GM19452 (cell line): Measurements from ENCODE around the gene RUBCN.

Source experiments
- ATAC-seq: cut with Tn5 transposase; IDR thresholded peaks from one replicate; pipeline ENCODE4 v1.9.1; 2021; ENCODE audit not compliant: unreplicated experiment

Gene RUBCN

DNA sequence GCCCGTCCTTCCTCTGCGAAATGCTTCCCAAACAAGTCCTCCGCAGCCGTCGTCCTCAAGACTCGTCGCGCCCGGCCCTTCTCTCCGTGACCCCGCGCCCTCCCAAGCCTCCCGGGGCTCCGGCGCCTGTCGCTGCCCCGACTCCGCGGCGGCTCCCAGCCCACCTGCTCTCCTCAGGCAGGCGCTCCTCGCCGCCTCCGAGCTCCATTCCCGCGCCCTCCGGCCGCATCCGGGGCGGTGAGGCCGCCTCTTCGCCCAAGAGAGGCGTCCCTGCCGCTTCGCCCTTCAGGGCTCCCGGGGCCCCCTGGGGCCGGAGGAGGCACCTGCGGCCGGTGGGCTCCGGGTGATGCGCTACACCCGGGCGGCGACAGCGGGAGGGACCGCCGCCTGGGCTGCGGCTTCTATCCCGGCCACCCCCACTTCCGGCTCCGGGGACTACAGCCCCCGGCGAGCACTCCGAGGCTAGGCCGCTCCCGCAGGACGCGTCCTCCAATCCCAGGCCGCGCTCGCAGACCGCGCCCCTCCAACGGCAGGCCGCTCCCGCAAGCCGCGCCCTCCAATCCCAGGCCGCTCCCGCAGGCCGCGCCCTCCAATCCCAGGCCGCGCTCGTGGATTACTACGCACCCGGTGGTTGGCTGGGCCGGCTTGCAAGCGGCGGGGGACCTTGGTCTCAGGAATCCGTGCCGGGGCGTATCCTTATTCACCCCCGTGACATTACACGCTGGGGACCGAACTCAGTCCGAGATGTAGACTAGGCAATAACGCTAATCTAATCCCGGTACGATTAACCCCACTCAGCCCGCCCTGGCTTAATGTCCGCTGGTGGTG lies at the start of gene RUBCN:
Gene RUBCN (minus strand): TSS at position 414 of the 828 bp plus-strand sequence. CDS start 185 bp downstream, at position 229.
- ATAC-seq = peak; percentile 79

DNA sequence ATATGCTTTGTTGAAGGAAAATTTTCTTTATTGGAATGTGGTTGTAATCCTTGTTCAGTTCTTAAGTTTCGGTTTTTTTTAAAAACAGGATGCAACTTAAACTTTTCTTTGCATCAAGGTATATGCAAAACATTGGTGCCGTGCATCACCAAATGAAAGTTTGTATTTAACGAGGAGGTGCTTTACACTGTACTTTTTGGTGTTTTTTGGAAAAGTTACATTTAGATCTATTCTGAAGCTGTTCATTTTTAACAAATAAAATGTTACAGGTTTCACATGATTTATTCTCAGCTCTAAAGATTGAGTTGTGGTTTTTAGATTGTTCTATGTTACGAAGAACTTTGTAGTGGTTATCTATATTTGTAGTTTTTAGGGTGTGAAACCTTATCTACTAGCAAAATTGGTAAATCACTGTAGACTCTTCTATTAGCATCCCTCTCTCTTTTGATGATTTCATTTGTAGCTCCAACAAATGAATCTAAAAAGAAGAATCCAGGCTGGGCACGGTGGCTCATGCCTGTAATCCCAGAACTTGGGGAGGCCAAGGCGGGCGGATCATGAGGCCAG lies 47.4 kb upstream of the RUBCN start:
- no peak for ATAC-seq

DNA sequence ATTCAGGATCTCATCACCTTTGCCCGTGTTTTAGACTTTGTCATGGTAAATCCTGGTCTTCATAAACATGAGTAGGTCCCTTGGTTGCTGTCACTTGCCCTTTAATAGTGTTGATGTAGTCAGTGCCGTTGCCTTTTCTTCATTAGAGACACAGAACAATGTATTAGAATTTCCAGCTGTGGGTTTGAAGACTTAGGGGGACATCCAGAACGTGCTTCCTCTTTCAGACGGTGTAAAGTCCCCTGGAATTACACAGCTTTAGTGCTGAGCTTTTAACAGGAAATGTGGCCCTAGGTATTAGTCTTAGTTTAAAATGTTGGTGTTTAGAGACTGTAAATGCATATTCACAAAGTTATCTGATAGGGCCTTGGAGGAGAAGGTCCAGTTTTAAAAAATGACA lies 45.5 kb upstream of the RUBCN start:
- no peak for ATAC-seq

DNA sequence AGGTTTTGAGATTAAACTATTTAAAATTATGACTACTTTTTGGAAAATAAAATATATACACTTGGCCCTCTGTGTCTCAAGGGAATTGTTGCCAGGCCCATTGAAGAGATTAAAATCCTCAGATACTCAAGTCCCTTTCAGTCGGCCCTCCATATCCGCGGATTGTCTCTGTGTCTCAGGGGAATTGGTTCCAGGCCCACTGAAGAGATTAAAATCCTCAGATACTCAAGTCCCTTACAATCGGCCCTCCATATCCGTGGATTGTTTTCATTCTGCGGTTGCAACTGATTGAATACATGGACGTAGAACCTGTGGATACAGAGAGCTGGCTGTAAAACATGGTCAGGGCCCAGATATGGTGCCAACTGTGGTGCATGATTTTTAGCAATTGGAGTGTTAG lies 38.6 kb upstream of the RUBCN start:
- ATAC-seq = no peak

DNA sequence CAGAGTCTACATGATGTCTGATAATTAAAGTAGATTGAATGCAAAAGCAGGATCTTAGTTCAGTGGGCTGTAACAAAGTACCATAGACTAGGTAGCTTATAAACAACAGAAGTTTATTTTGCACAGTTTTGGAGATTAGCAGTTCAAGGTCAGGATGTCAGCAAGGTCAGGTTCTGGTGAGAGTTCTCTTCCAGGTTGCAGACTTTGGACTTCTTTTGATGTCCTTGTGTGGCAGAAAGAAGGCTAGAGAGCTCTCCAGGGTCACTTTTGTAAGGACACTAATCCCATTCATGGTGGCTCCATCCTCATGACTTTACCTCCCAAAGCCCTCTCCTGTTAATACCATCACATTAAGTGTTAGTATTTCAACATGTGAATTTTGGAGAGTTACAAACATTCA lies 25.1 kb upstream of the RUBCN start:
- ATAC-seq = no peak

DNA sequence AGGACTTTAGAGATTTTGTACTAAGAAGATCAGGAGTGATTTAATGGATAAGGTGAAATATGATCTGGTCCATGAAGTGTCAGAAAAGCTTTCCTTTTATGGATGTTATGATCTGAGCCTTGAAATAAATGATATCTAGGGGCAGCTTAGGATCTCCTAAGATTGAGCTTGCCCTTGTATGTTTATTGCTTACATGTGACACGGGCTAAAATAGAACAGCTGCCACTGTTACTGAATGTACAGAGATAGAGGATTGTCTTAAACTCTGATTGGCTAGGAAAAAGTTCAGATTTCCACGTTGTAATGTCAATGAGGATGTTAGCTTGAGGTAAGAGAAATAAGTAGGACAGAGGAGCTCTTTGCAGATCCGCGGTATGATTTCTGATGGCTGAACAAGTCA lies 21.8 kb upstream of the RUBCN start:
- ATAC-seq = no peak

DNA sequence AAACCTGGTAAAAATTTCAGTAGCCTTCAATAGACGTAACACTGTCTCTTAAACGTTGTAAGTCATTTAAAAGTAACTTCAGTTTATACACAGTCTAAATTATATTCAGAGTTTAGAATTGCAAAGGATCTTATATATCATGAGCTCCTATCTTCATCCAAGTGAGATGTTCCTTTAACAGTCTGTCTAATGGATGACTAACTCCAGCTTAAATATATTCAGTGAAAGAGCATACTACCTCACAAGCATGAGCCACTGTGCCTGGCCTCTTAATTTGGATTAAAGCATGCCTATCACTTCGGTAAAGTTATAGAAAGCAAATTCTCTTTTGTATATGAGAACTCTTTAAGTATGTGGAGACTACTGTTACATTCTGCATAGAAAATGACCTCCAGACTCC lies 20.0 kb upstream of the RUBCN start:
- no peak for ATAC-seq

DNA sequence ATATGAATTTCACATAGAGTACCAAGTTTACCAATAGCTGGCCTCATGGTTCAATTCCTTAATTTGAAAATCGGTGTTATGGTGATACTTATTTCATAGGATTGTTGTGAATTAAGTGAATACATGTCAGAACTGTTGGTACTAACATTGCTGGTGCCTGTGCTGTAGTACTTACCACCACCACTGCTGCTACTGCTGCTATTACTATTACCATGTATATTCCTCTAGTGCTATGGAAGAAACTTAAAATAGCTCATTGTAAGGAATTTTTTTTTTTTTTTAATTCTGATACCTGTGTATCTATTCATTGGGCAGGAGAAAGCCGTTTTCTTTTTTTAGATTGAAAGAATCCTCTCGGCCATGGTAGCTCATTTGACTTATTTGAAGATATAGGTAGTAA lies 16.6 kb upstream of the RUBCN start:
- ATAC-seq = no peak

DNA sequence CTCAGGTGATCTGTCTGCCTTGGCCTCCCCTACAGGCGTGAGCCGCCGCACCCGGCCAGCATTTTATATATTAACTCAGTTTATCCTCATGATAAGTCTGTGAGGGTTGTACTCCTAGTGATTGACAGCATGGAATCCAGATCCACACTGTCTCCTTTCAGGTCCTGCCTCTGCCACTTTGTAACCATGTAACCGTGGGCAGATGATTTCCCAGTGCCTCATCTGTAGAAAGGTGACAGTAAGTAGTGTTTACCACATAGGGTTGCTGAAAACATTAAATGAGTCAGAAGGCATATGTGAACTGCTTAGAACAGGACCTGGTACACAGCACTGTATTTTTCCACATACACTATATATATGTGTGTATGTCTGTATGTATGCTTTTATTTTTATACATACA lies 15.4 kb upstream of the RUBCN start:
- no peak for ATAC-seq

DNA sequence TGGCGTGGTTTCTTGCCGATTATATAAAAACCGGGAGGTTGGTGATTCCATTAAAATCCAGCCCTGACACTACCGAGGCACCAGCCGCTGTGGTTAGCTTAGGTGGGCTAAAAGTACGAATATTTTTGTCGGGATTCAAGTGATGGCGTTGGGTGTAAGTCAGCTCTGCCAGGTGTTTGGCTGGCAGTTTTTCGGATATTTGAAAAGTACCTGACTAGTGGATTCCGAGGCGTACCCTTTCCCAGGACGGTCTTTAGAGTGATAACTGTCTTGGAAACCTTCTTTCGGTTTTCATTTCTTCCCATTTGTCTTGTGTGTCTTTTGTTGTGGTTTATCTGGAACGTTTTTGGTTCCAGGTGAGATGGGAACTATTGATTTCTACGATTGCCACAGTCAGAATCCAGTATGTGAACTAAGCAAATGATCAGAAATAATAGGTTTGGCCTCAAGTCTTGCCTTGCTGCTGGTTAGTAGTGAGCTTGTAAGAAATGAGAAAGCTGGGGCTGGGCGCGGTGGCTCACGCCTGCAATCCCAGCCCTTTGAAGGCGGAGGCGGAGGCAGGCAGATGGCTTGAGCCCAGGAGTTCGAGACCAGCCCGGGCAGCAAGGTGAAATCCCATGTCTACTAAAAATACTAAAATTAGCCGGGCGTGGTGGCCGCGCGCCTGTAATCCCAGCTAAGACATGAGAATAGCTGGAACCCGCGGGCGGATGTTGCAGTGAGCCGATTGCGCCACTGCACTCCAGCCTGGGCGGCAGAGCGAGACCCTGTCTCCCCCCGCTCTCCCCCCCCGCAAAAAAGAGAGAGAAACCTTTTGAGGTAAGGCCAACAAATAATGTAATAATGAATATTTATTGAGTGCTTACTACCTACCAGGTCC lies 14.4 kb upstream of the RUBCN start:
- ATAC-seq = no peak

DNA sequence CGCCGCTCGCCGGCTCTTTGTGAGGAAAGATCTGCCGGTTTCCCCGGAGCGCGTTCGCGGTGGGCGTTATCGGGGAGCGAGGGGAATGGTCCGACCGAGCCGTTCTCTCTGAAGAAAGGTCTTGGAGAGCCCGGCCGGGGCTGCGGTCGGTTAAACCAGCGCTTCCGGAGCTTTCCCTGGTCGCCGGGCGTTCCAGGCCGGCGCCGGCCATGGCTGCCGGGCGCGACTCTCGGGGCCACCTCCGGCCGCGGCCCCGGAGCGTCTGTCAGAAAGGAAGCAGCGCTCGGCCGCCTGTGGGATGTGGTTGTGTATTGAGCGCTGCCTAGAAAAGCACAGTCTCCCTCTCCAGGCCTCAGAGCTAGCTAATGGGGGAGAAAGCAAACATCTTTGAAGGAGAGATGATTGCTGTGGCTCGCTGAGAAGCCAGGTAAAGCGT lies 13.7 kb upstream of the RUBCN start:
- ATAC-seq = peak; percentile 55

DNA sequence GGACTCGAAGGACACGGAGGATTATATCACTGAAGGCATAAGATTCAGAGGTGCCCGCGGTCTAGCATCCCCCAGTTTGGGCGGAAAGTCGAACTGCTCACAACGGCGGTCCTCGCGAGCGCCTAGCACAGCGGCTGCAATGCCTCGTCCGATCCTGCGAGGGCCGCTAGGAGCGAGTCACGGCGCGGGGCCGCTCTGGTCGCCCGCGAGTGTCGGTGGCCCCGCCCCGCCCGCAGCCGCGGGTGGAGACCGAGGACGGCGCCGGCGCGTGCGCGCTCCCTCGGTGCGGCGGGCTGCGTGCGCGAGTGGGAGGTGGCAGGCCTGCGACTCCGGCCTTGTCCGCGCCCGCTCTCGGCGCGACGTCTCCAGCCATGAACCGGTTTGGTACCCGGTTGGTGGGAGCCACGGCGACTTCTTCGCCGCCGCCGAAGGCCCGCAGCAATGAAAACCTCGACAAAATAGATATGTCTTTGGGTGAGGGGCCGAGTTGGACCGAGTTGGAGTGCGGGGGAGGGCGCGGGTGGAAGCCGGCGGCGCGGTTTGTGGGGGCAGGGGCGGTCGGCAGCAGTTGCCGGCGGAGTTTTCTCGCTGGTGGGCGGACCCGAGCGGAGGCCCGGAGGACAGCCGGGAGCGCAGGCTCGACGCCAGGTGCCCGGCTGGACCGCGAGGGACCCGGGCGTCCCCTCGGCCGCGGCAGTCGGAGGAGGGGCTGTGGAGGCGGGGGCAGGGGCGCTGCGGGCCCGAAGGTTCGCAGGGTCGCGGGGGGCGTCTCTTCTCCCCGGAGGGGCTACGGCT lies 13.1 kb upstream of the RUBCN start, which contains the start of gene FYTTD1:
Gene FYTTD1 (plus strand): TSS at position 283 of the 795 bp plus-strand sequence. CDS start 89 bp downstream, at position 372.
- peak; percentile 78 for ATAC-seq

DNA sequence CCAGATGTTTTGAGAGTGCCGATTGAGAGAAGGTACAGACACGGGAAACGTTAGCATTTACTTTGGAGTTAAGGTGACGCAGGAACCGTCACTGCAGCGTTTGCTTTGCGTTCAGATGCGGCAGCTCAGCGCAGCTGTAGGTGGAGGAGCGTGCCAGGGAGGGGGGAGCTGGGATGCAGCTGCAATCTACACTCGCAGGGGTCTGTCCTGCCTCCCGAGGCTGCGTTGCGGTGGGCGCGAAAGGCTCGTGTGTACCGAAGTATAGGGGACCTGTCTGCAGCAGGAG lies 12.6 kb upstream of the RUBCN start:
- peak; percentile 34 for ATAC-seq

DNA sequence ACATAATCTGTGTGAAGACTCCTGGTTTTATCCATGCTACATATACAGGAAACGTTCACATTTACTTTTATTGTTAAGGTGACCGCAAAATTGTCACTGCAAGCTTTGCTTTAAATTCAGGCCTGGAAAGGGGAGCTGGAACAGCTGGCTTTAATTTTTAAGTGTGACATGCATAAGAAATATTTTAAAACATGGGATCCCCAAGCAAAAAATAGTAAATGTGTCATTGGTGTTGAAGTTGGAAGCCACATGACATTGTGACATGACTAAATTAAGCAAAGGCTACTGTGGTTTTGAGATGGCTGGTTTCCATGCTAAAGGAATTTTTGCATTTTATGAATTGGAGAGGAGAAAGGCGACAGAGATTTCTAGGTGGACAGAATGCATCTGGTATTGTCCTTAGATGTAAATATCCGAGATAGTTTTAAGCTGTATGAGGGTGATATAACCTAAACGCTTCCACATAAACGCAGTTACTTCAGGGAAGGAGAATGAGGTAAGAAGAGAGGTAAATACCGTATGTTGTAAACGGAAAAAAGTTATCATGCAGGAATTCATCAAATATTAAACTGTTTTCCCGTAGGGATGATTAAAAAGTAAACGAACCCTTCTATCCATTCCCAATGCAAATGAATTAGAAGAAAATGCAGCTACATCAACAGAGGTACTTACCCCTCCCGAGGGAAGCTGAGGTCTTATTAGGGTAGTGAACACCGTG lies 12.1 kb upstream of the RUBCN start:
- no peak for ATAC-seq

DNA sequence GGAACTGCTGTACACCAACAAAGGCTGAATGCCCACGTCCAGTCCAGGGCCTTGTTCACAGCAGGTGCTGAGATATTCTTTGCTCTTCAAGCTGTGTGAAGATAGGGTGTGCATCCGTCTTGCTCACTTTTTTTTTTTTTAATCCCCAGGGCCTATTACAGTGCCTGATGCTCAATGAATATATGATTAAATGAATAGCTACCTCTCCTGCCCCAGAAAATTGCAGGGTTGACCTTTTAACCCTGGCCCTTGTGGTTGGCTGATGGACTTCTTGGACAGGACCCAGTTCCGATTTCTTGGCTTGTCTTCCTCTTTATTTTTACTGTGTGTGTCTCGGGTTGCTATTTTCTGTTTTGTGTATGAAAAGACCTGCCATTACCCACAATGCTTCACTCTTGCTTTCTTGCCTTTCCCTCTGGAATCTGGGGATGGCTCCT lies 10.1 kb upstream of the RUBCN start:
- no peak for ATAC-seq

DNA sequence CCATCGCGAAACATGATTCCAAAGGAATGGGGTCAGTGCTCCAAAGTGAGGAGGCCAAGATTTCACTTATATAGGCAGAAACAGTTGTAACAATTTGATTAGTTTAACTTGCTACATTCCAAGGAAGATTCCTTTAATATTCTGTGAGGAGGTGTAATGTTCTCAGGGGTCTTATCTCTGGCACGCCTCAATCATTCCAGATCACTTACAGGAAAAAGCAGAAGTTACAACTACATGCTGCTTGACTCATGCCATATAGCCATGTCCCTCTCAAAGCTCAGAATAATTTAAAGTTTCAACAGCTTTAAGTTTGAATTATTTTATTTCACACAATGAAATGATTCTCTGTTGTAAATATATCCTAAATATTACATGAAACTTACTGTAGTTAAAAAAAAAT lies 9.5 kb upstream of the RUBCN start:
- ATAC-seq = no peak

DNA sequence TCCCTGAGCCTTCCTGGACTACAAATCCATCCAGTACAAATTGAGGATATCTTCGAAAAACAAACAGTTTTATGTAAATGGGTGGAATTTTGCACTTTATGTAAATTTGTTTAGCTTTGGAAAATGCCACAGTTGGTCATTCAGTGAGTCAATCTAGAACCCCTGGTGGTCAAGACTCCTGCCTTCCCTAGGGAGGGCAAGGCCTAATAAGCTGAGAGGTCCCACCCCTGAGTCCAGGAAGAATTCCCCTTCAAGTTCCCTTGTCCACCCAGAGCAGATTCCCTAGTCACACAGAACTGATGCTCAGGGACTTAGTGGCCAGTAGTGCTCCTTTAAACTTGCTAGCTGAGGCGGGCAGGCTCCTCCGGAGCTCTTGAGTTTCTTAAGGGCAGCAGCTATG lies 6.1 kb upstream of the RUBCN start:
- no peak for ATAC-seq

DNA sequence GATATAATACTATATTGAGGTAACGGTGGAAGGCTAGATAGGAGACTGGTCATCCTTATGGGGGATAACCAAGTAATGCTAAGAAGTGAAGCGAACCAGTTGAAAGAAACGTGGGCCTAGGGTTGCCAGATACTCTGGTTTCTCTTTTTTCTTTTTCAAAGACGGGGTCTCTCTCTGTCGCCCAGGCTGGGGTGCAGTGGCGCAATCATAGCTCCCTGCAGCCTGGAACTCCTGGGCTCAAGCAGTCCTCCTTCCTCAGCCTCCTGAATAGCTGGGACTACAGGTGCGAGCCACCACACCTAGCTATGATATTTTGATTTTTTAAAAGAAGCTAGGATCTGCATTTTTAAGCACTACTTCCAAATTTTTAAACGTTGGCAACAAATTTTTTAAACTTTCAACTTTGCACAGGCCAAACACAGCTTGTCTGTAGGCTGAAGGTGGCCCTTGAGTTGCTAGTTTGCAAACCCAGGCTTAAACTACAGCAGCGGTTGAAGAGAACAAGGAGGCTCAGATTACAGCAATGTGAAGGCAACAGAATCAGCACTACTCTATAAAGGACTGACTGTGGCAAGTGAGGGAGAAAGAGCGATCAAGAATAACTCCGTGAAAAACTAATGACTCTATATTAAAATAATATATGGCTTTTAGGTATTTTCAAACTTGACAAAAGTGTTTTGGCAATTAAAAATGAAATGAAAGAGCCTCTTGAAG lies 1.2 kb upstream of the RUBCN start:
- no peak for ATAC-seq

DNA sequence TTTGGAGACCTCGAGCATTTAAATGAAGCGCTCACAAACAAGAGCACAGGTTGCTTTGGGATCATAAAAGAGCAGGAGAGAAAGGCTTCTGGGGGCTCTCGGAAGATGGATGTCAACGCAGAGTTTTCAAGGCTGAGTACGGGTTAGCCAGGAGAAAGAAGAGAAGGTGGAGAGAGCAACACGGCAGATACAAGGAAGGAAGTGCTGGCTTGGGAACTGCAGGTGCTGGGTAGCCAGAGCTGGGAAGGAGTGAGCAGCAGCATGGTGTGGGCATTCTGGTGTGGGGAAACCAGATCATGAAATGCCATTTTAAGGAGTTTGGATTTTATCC lies 580 bp upstream of the RUBCN start:
- ATAC-seq = no peak

DNA sequence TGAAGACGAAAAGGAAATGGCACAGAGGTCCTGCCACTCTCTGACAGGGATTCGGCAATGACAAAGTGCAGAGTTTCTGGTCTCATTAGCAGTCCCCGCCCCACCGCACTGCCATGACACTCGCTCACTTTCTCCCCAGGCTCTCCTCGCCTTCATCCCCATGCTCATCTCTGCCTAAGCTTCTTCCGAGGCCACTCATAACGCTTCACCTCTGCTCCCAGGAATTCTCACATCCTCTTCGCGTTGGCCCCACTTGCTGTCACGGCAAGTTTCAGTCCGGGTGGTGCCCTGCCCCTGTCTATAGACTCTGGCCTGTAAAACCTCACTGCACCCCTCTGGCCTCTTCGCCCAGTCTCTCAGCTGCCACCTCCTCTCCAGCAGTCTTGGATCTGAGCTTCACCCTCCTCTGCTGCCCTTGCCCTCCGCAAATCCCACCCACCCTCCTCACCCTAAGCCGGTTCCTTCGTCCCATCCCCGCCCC lies 654 bp downstream of the RUBCN start:
- no peak for ATAC-seq
